ENCODE measurements around the gene SLC38A1. TPM values are rescaled to one million over a fixed set of nuclear protein-coding genes. Genes with fewer than 3 reads are reported as not detected.

SLC38A1 gene
- total RNA-seq, 1 experiment from 2014 or later = 155 TPM

DNA sequence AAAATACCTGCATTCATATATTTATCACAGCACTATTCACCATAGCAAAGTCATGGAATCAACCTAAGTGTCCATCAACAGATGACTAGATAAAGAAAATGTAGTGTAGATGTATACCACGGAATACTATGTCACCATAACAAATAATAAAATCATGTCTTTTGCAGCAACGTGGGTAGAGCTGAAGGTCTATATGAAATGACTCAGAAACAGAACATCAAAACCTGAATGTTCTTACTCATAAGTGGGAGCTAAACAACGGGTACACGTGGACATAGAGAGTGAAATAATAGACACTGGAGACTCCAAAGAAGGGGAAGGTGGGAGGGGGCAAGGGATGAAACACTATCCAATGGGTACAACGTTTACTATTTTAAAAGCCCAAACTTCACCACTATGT lies 37.9 kb downstream of the SLC38A1 start:
- peaks cover 88% of the 10 kb centered on the region for H3K79me2 ChIP-seq (ENCODE audit: insufficient read depth, low read length)
- peaks cover 3 to 19% of the 10 kb centered on the region in 2 experiments; a peak in 1 of 4 replicates for H3K36me3 ChIP-seq (ENCODE audit: control insufficient read depth in 1 of 2, insufficient read depth in 2 of 2, low read length in 2 of 2)
- H3K27me3 ChIP-seq (ENCODE audit: insufficient read depth, low read length) = no peaks in the 10 kb centered on the region
- ChIA-PET CTCF (no interaction called here), POLR2A (no interaction called here), RAD21 (ENCODE audit: low non-redundant PET in 1 of 2, low total read pairs in 2 of 2, uncharacterized antibody in 2 of 2, unreplicated experiment in 2 of 2) (no interaction called here)
- no peak overlapping the region for H3K4me2 ChIP-seq (ENCODE audit: low read length)
- H3K9me3 ChIP-seq (ENCODE audit: control insufficient read depth in 1 of 2, insufficient read depth in 1 of 2, low read depth in 1 of 2, low read length in 2 of 2) = no peaks in the 10 kb centered on the region
- H3K4me1 ChIP-seq (ENCODE audit: control insufficient read depth in 1 of 2, insufficient read depth in 2 of 2, low read length in 2 of 2) = no peaks in the 10 kb centered on the region
- no peak overlapping the region for H3K4me3 ChIP-seq (replicated peaks in 1 of 2; ENCODE audit: low read depth in 1 of 2, low read length in 2 of 2)
- intact Hi-C loops (cut with micrococcal nuclease) = no loop called here
- H2AFZ ChIP-seq (ENCODE audit: low read depth, low read length, poor library complexity, severe bottlenecking) = no peak overlapping the region
- ATAC-seq (no peak), DNase-seq (ENCODE audit: low read depth, low spot score) (no peak)
- no peaks in the 10 kb centered on the region for H3K9me2 ChIP-seq (ENCODE audit: insufficient read depth)
- TF ChIP-seq TCF7L2 (IDR thresholded peaks at IDR 0.05; ENCODE audit: borderline replicate concordance, extremely low read depth, insufficient read depth, insufficient read length) = no peak
- TF ChIP-seq SRF (IDR thresholded peaks at IDR 0.05; ENCODE audit: low read depth) = no peak
- TF ChIP-seq EZH2phosphoT487 (IDR thresholded peaks at IDR 0.05; ENCODE audit: borderline replicate concordance) = no peak
- TF ChIP-seq YY1 (IDR thresholded peaks at IDR 0.05; ENCODE audit: extremely low read depth, insufficient replicate concordance, low read depth, low read length) = no peak
- no peaks in the 10 kb centered on the region for H4K20me1 ChIP-seq (ENCODE audit: insufficient read depth)
- no TSS peak for BruUV-seq (replicated peaks)
- no peak overlapping the region for H3K27ac ChIP-seq (ENCODE audit: low read depth, low read length)
- H3K9ac ChIP-seq (ENCODE audit: low read length) = no peak overlapping the region

DNA sequence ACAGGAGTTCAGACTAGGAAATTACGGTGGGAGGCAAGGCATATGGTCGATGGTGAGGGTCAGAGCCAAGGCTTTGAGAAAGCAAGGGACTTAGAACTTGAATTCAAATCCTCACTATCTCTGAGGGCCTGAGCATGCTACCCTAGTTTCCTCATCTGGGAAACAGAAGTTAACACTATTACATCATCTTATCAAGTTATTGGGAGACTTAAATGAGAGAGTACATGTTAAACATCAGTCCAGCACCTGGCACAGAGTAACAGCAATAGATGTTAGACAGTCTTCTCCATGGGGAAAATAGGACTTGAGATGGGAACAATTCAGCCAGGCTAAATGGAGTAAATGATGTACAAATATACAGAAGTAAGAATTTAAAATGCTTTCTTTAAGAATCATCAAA lies 38.5 kb downstream of the SLC38A1 start:
- H3K9ac ChIP-seq (ENCODE audit: low read length) = no peak overlapping the region
- CTCF ChIA-PET = no interaction called here
- POLR2A ChIA-PET = no interaction called here

More for the DNA sequence above, 38.5 kb downstream of the SLC38A1 start:
- no peak for DNase-seq (ENCODE audit: low read depth, low spot score)
- Histone ChIP-seq H3K4me1 (ENCODE audit: control insufficient read depth in 1 of 2, insufficient read depth in 2 of 2, low read length in 2 of 2) (no peaks in the 10 kb centered on the region), H3K4me3 (replicated peaks in 1 of 2; ENCODE audit: low read depth in 1 of 2, low read length in 2 of 2) (no peak overlapping the region), H2AFZ (ENCODE audit: low read depth, low read length, poor library complexity, severe bottlenecking) (no peak overlapping the region), H3K27me3 (ENCODE audit: insufficient read depth, low read length) (no peaks in the 10 kb centered on the region), H3K4me2 (ENCODE audit: low read length) (no peak overlapping the region), H3K79me2 (ENCODE audit: insufficient read depth, low read length) (peaks cover 86% of the 10 kb centered on the region), H3K9me2 (ENCODE audit: insufficient read depth) (no peaks in the 10 kb centered on the region), H4K20me1 (ENCODE audit: insufficient read depth) (no peaks in the 10 kb centered on the region), H3K36me3 (ENCODE audit: control insufficient read depth in 1 of 2, insufficient read depth in 2 of 2, low read length in 2 of 2) (peaks cover 3 to 19% of the 10 kb centered on the region in 2 experiments; a peak in 1 of 4 replicates), H3K27ac (ENCODE audit: low read depth, low read length) (no peak overlapping the region), H3K9me3 (ENCODE audit: control insufficient read depth in 1 of 2, insufficient read depth in 1 of 2, low read depth in 1 of 2, low read length in 2 of 2) (no peaks in the 10 kb centered on the region)
- TF ChIP-seq ZFX (IDR thresholded peaks at IDR 0.05) (no peak), POLR2AphosphoS5 (IDR thresholded peaks at IDR 0.05; ENCODE audit: low read depth, low read length) (no peak)
- RAD21 ChIA-PET (ENCODE audit: low non-redundant PET in 1 of 2, low total read pairs in 2 of 2, uncharacterized antibody in 2 of 2, unreplicated experiment in 2 of 2) = no interaction called here
- intact Hi-C loops (cut with micrococcal nuclease) = no loop called here
- BruUV-seq (replicated peaks) = no TSS peak
- ATAC-seq = no peak

All from HCT116 (cell line).